NT2/D1 (cell line): ENCODE results near the gene NBEAL2.

Experiments
- YY1 ChIP-seq: IDR thresholded peaks from 2 replicates; pipeline ENCODE4 v1.6.1; 2011; ENCODE audit not compliant: insufficient read length, insufficient read depth
- ZNF274 ChIP-seq: IDR thresholded peaks from 2 replicates; pipeline ENCODE4 v1.6.1; 2011; ENCODE audit warnings: mild to moderate bottlenecking, low read depth, low read length

DNA sequence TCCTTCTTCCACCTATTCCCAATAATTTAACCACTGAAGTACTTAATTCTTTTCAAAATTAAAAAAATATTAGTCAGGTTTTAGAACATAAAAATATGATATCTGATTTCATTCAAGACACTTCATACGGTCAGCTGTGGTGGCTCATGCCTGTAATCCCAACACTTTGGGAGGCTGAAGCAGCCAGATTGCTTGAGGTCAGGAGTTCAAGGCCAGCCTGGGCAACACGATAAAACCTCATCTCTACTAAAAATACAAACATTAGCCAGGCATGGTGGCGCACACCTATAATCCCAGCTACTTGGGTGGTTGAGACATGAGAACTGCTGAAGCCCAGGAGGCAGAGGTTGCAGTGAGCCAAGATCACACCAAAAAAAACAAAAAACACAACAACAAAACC is 56.7 kb downstream of the NBEAL2 start:
- TF ChIP-seq YY1: no peak
- no peak for TF ChIP-seq ZNF274
